ENCODE measurements around the gene FUNDC2.

The FUNDC2 gene

DNA sequence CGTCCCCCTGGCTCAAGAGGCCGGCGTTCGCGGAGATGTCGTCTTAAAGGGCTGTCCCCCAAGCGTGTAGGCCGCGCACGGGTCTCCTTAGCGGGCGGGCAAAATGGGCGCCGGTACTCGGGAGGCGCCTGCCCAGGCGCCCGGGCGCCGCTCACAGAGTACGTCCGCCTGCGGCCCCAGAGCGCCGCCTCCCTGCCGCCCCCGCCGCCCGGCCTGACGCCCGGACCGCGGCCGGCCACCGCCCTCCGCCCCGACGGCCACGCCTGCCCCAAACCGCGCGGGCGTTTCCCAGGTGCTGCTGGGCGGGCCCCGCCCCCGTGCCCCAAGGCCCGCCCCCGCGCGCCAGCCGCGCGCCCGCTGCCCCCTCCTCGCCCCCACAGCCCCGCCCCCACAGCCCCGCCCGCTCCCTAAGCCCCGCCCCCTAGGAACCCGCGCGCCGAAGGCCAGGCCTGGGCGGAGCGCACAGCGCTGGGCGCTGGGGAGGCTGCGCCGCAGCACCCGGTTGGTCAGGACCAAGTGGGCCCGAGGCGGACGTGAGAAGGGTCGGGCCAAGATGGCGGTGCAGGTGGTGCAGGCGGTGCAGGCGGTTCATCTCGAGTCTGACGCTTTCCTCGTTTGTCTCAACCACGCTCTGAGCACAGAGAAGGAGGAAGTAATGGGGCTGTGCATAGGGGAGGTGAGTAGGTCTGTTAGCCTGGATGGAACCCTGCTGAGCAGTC, 44.5 kb downstream of the FUNDC2 start, which contains the start of the genes BRCC3, CMC4 and MTCP1:
Gene BRCC3 (plus strand): TSS at position 534 of the 719 bp plus-strand sequence. CDS start 20 bp downstream, at position 554.
Gene CMC4 (minus strand): TSS at position 162 of the 719 bp plus-strand sequence. CDS start 7,113 bp downstream, outside the sequence.
Gene MTCP1 (minus strand): TSS at position 162 of the 719 bp plus-strand sequence. CDS start 5,126 bp downstream, outside the sequence.
- DNase-seq, result peak; percentile 55

DNA sequence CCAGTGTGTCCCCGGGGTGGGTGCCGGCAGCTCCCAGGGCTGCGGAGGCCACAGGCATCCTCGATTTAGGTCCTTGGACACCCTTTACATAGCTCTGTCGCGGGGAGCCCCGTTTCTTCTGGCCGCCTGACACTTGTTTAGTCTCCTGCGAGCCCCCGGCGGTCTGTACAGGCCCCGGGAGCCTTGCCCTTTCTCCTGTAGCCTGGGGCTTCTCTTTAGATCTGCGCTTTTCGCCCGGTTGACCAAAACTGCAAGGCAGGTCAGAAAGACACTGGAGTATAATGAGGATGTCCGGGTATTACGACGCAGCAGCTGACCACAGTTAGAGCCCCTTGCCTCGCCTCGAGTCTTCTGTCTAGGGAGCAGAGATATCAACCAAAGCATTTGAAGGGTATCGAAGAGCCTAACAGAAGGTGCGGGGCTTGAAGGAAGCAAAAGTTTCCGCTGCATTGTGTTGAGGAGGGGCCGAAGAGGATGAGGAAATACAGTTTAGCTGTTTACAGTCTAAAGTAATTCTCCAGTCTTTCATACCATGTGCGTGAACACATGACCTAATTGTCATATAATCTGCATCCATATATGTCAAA, 45.1 kb downstream of the FUNDC2 start:
- no peak for DNase-seq

DNA sequence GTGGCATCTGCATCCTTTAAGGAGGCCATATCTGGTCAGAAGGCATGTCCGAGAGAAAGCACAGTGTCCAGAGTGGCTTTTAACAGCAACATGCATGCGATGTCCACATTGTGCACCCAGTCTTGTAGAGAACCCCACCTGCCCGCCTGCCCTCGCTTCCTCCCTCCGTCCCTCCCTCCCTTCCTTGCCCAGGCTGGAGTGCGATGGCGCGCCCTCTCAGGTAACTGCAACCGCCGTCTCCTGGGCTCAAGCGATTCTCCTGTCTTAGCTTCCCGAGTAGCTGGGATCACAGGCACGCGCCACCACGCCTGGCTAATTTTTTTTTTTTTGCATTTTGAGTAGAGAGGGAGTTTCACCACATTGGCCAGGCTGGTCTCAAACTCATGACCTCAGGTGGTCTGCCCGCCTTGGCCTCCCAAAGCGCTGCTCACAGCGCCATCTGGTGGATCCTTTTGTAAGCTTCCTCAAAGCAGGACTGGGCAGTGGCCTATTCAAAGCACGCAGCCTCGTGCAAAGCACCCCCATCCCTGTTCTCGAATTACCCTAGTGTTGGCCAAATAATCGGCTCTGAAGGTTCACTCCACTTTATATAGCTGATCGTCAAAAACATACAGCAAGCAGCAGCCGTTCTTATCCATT, 59.7 kb downstream of the FUNDC2 start:
- DNase-seq, result no peak

DNA sequence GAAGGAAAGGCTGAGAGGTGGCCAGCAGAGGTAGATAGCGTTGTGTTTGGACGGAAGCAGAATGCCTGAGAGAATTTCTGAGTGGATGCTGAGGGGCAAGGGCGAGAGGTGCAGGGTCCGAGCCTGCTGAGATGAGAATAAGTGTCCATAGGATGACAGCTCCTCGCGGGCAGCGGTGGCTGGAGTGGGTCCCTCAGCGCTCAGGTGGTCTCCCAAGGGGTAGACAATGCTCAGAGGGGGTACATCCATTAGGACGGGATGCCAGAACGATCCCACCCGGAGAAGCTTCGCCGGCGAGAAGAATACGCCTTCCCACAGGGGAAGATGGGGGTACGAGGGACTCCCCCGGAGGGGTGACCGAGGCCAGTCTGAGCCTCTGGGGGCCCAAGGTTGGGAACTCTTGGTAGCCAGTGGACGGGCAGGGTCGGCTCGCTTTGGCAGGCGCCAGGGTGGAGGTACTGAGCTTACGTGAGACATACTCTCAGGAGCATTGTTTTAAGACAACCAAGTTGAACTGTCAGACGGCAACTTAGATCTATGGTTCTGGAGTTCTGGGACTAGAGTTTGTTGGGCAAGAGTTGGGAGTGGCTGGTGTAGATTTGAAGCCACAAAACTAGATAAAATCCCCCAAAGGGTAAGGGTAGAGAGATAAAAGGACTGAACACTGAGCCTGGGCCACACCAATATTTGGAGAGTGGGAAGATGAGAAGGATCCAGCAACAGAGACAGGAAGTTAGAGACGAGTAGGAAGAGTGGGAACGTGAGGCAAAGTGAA, 60.5 kb downstream of the FUNDC2 start:
- DNase-seq, result no peak

DNA sequence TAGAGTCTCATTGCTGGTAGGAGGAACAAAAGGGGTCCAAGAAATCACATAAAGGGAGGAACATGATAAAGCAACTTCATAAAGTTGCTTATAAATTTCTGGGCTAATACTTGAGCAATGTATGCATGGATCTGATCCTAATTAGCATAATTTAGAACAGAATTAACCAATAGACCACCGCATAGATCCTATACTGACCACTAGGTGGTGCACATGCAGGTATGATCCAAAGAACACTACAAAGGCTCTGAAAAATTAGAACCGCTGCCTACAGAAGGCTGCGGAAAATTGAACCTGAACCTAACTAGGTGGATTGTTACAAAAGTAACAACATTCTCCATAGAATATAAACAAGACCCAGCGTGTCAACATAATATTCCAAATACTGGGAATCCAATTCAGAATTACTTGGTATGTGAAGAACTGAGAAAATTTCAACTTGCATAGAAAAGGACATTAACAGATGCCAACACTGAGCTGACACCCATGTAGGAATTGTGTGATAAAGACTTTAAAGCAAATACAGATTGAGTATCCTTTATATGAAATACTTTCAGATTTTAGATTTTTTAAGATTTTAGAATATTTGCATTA, 67.9 kb downstream of the FUNDC2 start:
- no peak for DNase-seq

DNA sequence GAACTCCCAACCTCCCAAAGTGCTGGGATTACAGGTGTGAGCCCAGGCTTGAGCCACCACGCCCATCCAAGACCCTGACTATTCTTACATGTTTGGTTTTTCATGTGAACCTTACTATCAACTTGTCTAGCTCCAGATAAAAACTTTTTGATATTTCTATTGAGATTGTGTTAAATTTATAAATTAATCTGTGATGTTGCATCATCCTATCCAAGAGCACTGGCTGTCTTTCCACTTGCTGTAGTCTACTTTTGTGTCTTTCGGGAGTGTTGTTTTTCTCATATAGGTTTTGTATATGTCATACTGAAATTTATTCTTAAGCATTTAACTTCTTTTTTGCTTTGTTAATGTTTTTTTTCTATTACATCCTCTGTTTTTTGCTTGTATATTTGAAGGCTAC, 79.3 kb downstream of the FUNDC2 start:
- no peak for DNase-seq

DNA sequence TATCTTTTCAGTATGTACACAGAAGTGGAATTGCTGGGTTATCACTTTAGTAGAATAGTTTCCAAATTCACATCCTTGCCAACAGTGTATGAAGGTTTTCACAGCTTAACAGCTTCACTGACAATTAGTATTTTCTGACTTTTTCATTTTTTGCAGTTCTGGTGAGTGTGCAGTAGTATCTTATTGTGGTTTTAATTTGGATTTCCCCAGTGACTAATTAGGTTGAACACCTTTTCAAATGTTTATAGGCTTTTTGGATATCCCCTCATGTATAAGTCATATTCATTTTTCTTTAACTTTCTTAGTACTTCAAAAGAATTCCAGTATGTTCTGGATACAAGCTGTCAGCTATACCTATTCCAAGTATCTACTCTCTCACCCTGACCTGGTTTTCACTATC, 81.8 kb downstream of the FUNDC2 start:
- DNase-seq, result no peak
